Endothelial cell of umbilical vein (primary cell): ENCODE data around the gene ARHGEF10L. TPM values are rescaled to one million over a fixed set of nuclear protein-coding genes. Genes with fewer than 3 reads are reported as not detected.

Experiments
- BruUV-seq: library from RNA; stranded (reverse); fragments of 400-500 nt; replicated peaks from 2 replicates; lab custom pipeline; 2021; lab: Mats Ljungman, UMichigan
- CTCF ChIA-PET: fragments of 300-600, 350-600 bp; sonication (Branson Sonifier 250); formaldehyde crosslinking; loops from one replicate; lab custom pipeline; 2021; ENCODE audit warnings: antibody characterized with exemption, inconsistent platforms; lab: Charles Lee
- POLR2A ChIA-PET: fragments of 300-600, 350-600 bp; sonication (Branson Sonifier 250); formaldehyde crosslinking; loops from one replicate; lab custom pipeline; 2021; ENCODE audit warnings: antibody characterized with exemption, inconsistent platforms; lab: Charles Lee
- DNase-seq: peaks from one replicate; pipeline ENCODE4 v3.0.0-alpha.2; 2011; ENCODE audit warnings: low read depth, low spot score
- FAIRE-seq: peaks from 2 replicates; lab custom pipeline; 2011; peaks lifted over from hg19 to GRCh38; lab: Jason Lieb, UNC
- H2AFZ ChIP-seq: 2 replicates; pipeline ENCODE4 v1.6.0; 2012; ENCODE audit warnings: low read depth, low read length, control low read depth, inconsistent platforms
- H3K27ac ChIP-seq: 2 replicates; pipeline ENCODE4 v1.5.1; 2011; ENCODE audit warnings: low read depth, mild to moderate bottlenecking, control low read depth, low read length, moderate library complexity; ENCODE audit not compliant: insufficient read depth
- H3K27me3 ChIP-seq, 2 experiments: 2 replicates each; pipeline versions ENCODE4 v1.6.0 to v1.6.1; 2011; ENCODE audit warnings: low read length in 2 of 2, mixed read lengths in 1 of 2; ENCODE audit not compliant: control insufficient read depth in 2 of 2, insufficient read depth in 2 of 2
- H3K36me3 ChIP-seq, 2 experiments: 2 replicates in 1 of 2; 3 replicates in 1 of 2; pipeline ENCODE4 v1.5.1; 2011; ENCODE audit warnings: low read length in 2 of 2, mild to moderate bottlenecking in 1 of 2, moderate library complexity in 1 of 2; ENCODE audit not compliant: control insufficient read depth in 2 of 2, insufficient read depth in 2 of 2; ENCODE audit errors: extremely low read depth in 1 of 2
- H3K4me1 ChIP-seq: 3 replicates; pipeline ENCODE4 v1.5.1; 2011; ENCODE audit warnings: mild to moderate bottlenecking, low read length; ENCODE audit not compliant: control insufficient read depth, insufficient read depth; ENCODE audit errors: extremely low read depth
- H3K4me2 ChIP-seq: 2 replicates; pipeline ENCODE4 v1.6.1; 2011; ENCODE audit warnings: low read length, control low read depth, mixed read lengths; ENCODE audit not compliant: insufficient read depth
- H3K4me3 ChIP-seq, 3 experiments: fragments of 200-600 bp in 1 of 3; sonication (generic), shearing (Covaris generic) in 1 of 3; replicated peaks in 1 of 3; 2 replicates each; pipeline ENCODE4 v1.5.1; 2011 to 2016; ENCODE audit warnings: control low read depth in 3 of 3, low read length in 3 of 3, mild to moderate bottlenecking in 2 of 3, inconsistent platforms in 1 of 3, low read depth in 1 of 3, moderate library complexity in 1 of 3; ENCODE audit not compliant: insufficient read depth in 1 of 3
- H3K79me2 ChIP-seq: 2 replicates; pipeline ENCODE4 v1.6.0; 2012; ENCODE audit warnings: low read length, inconsistent platforms; ENCODE audit not compliant: control insufficient read depth, insufficient read depth
- H3K9ac ChIP-seq: replicated peaks from 2 replicates; pipeline ENCODE3; 2011; ENCODE audit warnings: low read length, control low read depth; ENCODE audit not compliant: insufficient read depth; ENCODE audit errors: extremely low read depth
- H3K9me1 ChIP-seq: replicated peaks from 3 replicates; pipeline ENCODE4 v1.6.0; 2011; ENCODE audit warnings: mild to moderate bottlenecking, low read length; ENCODE audit not compliant: control insufficient read depth, insufficient read depth; ENCODE audit errors: extremely low read depth
- H3K9me3 ChIP-seq: replicated peaks from 2 replicates; pipeline ENCODE4 v1.5.1; 2012; ENCODE audit warnings: low read length, inconsistent platforms; ENCODE audit not compliant: control insufficient read depth, insufficient read depth
- H4K20me1 ChIP-seq: replicated peaks from 2 replicates; pipeline ENCODE3; 2011; ENCODE audit warnings: mild to moderate bottlenecking, low read length; ENCODE audit not compliant: control insufficient read depth, insufficient read depth; ENCODE audit errors: extremely low read depth
- CTCF ChIP-seq, 2 donors: IDR thresholded peaks; 1 replicate in 1 of 2; 2 replicates in 1 of 2; pipeline ENCODE4 v1.5.1; 2011; ENCODE audit warnings: low read length in 2 of 2, mild to moderate bottlenecking in 2 of 2, moderate library complexity in 2 of 2, control low read depth in 1 of 2, inconsistent platforms in 1 of 2, low read depth in 1 of 2; ENCODE audit not compliant: insufficient read depth in 1 of 2; ENCODE audit errors: extremely low read depth in 1 of 2
- EZH2 ChIP-seq: IDR thresholded peaks from 2 replicates; pipeline ENCODE4 v1.6.1; 2012; ENCODE audit warnings: borderline replicate concordance, low read depth, mild to moderate bottlenecking, moderate library complexity, low read length, inconsistent platforms; ENCODE audit not compliant: severe bottlenecking
- FOS ChIP-seq: IDR thresholded peaks from 2 replicates; pipeline ENCODE4 v1.6.1; 2011; ENCODE audit warnings: mild to moderate bottlenecking, low read length, moderate library complexity, borderline replicate concordance; ENCODE audit not compliant: insufficient read depth
- GATA2 ChIP-seq: IDR thresholded peaks from 2 replicates; pipeline ENCODE4 v1.7.0; 2011; ENCODE audit warnings: low read depth, mild to moderate bottlenecking, moderate library complexity, mixed read lengths, low read length; ENCODE audit not compliant: insufficient read length, insufficient read depth
- JUN ChIP-seq: IDR thresholded peaks from 2 replicates; pipeline ENCODE4 v1.6.1; 2011; ENCODE audit warnings: borderline replicate concordance, low read depth; ENCODE audit not compliant: insufficient read length, insufficient read depth
- MAX ChIP-seq: IDR thresholded peaks from 2 replicates; pipeline ENCODE4 v1.6.1; 2011; ENCODE audit not compliant: insufficient read depth, insufficient read length
- MYC ChIP-seq: IDR thresholded peaks from one replicate; pipeline ENCODE4 v1.6.1; 2011; ENCODE audit warnings: mild to moderate bottlenecking, low read depth, low read length
- POLR2A ChIP-seq: IDR thresholded peaks from 2 replicates; pipeline ENCODE4 v1.6.1; 2012; ENCODE audit warnings: low read depth, mild to moderate bottlenecking, control low read depth, low read length
- POLR2AphosphoS5 ChIP-seq: IDR thresholded peaks from 2 replicates; pipeline ENCODE4 v1.6.1; 2012; ENCODE audit warnings: low read depth, mild to moderate bottlenecking, control low read depth, low read length, moderate library complexity; ENCODE audit not compliant: insufficient read depth
- dilution Hi-C: fragments of 300-500 bp; cut with MboI; formaldehyde crosslinking; loops from one replicate; pipeline ENCODE4 v1.15.0; 2019; ENCODE audit warnings: low sequenced_read_pairs; ENCODE audit not compliant: extremely low pct_ligation_motif_present
- intact Hi-C: fragments of 100-400 bp; cut with micrococcal nuclease; formaldehyde crosslinking; loops from one replicate; pipeline ENCODE4 v1.10.0; 2022
- polyA plus RNA-seq, 4 experiments: library from polyadenylated mRNA; depleted of rRNA in 3 of 4; stranded (reverse) in 3 of 4; unstranded in 1 of 4; fragments of >200 nt; gene quantifications; 2 replicates each; pipeline versions ENCODE4 v1.2.1 to v1.2.3, GENCODE V29; 2011 to 2012; ENCODE audit warnings: missing spikeins in 1 of 4
- total RNA-seq: library from RNA; stranded (reverse); gene quantifications from 2 replicates; pipeline ENCODE4 v1.2.3, GENCODE V29; 2021

ARHGEF10L gene
- total and polyA plus RNA-seq, 2 donors (not counting 3 experiments of a cell fraction or from before 2014, with no cell fraction given) = 1.9 to 5.2 TPM

- no peak for FAIRE-seq
- BruUV-seq = no TSS peak
- intact Hi-C loops = no loop called here
Measured at GRCh38 chr1:17523321-17524041, 16.0 kb upstream of the ARHGEF10L start.

More at GRCh38 chr1:17523321-17524041, 16.0 kb upstream of the ARHGEF10L start:
- no peak overlapping the region for H3K4me3 ChIP-seq
- no peaks in the 10 kb centered on the region for H3K36me3 ChIP-seq
- no peaks in the 10 kb centered on the region for H3K27me3 ChIP-seq
- H4K20me1 ChIP-seq = no peaks in the 10 kb centered on the region
- ChIA-PET POLR2A (no interaction called here), CTCF (interaction anchor here (1.3 kb wide), 1 partner anchor 83 kb away, joined by 4 read pairs; no protein-coding TSS in a partner anchor)
- no peak overlapping the region for H3K9ac ChIP-seq
- H3K9me1 ChIP-seq = no peaks in the 10 kb centered on the region
- H3K4me1 ChIP-seq = no peaks in the 10 kb centered on the region
- DNase-seq = no peak
- no peaks in the 10 kb centered on the region for H3K9me3 ChIP-seq
- H3K27ac ChIP-seq = no peak overlapping the region
- TF ChIP-seq MAX (no peak), JUN (no peak), FOS (no peak), POLR2A (no peak), EZH2 (no peak), POLR2AphosphoS5 (no peak), MYC (no peak), CTCF (IDR thresholded peaks at IDR 0.05; ENCODE audit: extremely low read depth in 1 of 2, insufficient read depth in 1 of 2, low read depth in 1 of 2, low read length in 2 of 2) (no peak), GATA2 (no peak)
- dilution Hi-C loops = no loop called here
- no peak overlapping the region for H2AFZ ChIP-seq
- H3K79me2 ChIP-seq = no peaks in the 10 kb centered on the region
- no peak overlapping the region for H3K4me2 ChIP-seq
